KMS-11 (cell line): Measurements from ENCODE around the gene OXNAD1.

Source experiments
- H2AFZ ChIP-seq: fragments of 200-600 bp; sonication (generic); 2 replicates; pipeline ENCODE4 v1.6.1; 2016; ENCODE audit warnings: antibody characterized with exemption, mixed run types, low read depth
- H3K27ac ChIP-seq: fragments of 200-600 bp; sonication (generic); 2 replicates; pipeline ENCODE4 v1.6.1; 2016; ENCODE audit warnings: mild to moderate bottlenecking, mixed run types
- H3K27me3 ChIP-seq: fragments of 200-600 bp; sonication (generic); 2 replicates; pipeline ENCODE4 v1.6.1; 2017; ENCODE audit warnings: mild to moderate bottlenecking, low read depth, mixed run types, moderate library complexity; ENCODE audit not compliant: insufficient read depth
- H3K36me3 ChIP-seq: fragments of 200-600 bp; sonication (generic); 2 replicates; pipeline ENCODE4 v1.6.1; 2017; ENCODE audit warnings: mild to moderate bottlenecking, mixed run types; ENCODE audit not compliant: insufficient read depth
- H3K4me1 ChIP-seq: fragments of 200-600 bp; sonication (generic); 2 replicates; pipeline ENCODE4 v1.6.1; 2016; ENCODE audit warnings: mild to moderate bottlenecking, low read depth, mixed run types; ENCODE audit not compliant: poor library complexity, severe bottlenecking
- H3K4me2 ChIP-seq: fragments of 200-600 bp; sonication (generic); 2 replicates; pipeline ENCODE4 v1.7.0; 2016; ENCODE audit warnings: mild to moderate bottlenecking, mixed run types
- H3K4me3 ChIP-seq: fragments of 200-600 bp; sonication (generic); IDR thresholded peaks from 2 replicates; pipeline ENCODE4 v1.6.1; 2017; ENCODE audit warnings: low read depth, low read length, mixed read lengths; ENCODE audit not compliant: insufficient read depth
- H3K79me2 ChIP-seq: fragments of 200-600 bp; sonication (generic); 2 replicates; pipeline ENCODE4 v1.6.1; 2016; ENCODE audit warnings: low read depth, mixed run types; ENCODE audit not compliant: insufficient read depth
- H3K9ac ChIP-seq: fragments of 200-600 bp; sonication (generic); 2 replicates; pipeline ENCODE4 v1.6.1; 2016; ENCODE audit warnings: mild to moderate bottlenecking, mixed run types
- H4K20me1 ChIP-seq: fragments of 200-600 bp; sonication (generic); 2 replicates; pipeline ENCODE4 v1.6.1; 2016; ENCODE audit warnings: mild to moderate bottlenecking, mixed run types; ENCODE audit not compliant: insufficient read depth
- TF ChIP-seq, protein P1 (sequence below): fragments of 200-600 bp; sonication (generic); conservative IDR thresholded peaks from 2 replicates; pipeline ENCODE4 v1.6.1; 2017; ENCODE audit warnings: low read depth, mild to moderate bottlenecking, antibody characterized with exemption, low read length, moderate library complexity, mixed read lengths

The OXNAD1 gene

GRCh38 chr3:16302082-16302631 lies 37.1 kb downstream of the OXNAD1 start:
- H3K27ac ChIP-seq: peak overlapping the region; percentile 43; the same call in 1 of the 2 replicates
- H3K4me3 ChIP-seq: no peak overlapping the region
- no peaks in the 10 kb centered on the region for H3K79me2 ChIP-seq
- TF ChIP-seq, protein P1, sequence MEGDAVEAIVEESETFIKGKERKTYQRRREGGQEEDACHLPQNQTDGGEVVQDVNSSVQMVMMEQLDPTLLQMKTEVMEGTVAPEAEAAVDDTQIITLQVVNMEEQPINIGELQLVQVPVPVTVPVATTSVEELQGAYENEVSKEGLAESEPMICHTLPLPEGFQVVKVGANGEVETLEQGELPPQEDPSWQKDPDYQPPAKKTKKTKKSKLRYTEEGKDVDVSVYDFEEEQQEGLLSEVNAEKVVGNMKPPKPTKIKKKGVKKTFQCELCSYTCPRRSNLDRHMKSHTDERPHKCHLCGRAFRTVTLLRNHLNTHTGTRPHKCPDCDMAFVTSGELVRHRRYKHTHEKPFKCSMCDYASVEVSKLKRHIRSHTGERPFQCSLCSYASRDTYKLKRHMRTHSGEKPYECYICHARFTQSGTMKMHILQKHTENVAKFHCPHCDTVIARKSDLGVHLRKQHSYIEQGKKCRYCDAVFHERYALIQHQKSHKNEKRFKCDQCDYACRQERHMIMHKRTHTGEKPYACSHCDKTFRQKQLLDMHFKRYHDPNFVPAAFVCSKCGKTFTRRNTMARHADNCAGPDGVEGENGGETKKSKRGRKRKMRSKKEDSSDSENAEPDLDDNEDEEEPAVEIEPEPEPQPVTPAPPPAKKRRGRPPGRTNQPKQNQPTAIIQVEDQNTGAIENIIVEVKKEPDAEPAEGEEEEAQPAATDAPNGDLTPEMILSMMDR: no peak
- H3K4me2 ChIP-seq: peak overlapping the region; percentile 79
- H3K9ac ChIP-seq: no peak overlapping the region
- no peaks in the 10 kb centered on the region for H4K20me1 ChIP-seq
- H3K27me3 ChIP-seq: no peaks in the 10 kb centered on the region
- H2AFZ ChIP-seq: no peak overlapping the region
- no peaks in the 10 kb centered on the region; the same call in 1 of the 2 replicates for H3K36me3 ChIP-seq
- H3K4me1 ChIP-seq: peaks cover 53% of the 10 kb centered on the region

GRCh38 chr3:16303037-16303575 lies 38.1 kb downstream of the OXNAD1 start:
- Histone ChIP-seq H3K4me1 (peaks cover 53% of the 10 kb centered on the region), H3K36me3 (no peaks in the 10 kb centered on the region)

DNA sequence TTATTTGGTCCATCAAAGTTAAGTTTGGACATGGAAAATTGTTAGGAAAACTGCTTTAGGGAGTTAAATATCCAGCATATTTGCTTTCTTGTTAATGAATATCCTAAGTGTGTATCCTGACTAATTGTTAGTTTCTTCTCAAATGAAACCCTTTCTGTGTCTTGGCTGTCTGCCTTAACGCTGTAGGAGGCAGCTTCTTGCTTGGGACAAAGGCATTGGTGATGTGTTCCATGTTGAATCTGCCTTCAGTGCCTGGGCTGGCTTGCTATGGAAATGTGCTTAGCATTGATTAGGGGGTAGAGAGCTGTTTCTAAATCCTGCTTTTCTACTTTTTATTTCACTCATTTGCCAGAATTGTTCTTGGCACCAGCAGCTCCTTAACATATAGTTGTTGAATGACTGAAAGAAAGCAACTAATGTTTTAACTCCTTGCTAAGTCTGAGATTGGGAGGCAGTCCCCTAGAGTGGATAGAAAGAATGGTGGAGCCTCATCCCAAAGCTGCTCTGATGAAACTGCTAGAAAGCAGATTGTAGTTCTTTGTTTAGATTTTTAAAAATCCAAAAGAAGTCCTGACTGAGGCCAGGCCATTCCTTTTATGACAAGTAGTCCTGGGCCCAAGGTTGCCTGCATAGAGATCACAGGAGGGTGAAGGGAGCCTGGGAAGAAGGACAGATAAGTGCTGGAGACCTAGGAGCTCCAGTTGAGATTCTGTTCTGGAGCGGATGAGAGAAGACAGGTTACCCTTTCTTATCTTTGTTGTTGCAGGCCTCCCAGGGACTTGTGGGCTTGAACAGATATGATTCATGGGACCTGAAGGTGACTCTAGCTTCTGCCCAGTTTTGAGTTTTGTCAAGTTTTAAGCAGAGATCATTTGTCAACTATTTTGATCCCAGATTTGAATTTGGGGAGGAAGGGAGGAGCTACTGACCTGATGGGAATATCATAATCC lies 39.3 kb downstream of the OXNAD1 start:
- Histone ChIP-seq H3K27ac (no peak overlapping the region), H4K20me1 (no peaks in the 10 kb centered on the region), H3K4me3 (no peak overlapping the region), H3K4me2 (no peak overlapping the region), H3K4me1 (peaks cover 52% of the 10 kb centered on the region), H3K9ac (no peak overlapping the region), H2AFZ (no peak overlapping the region), H3K27me3 (no peaks in the 10 kb centered on the region), H3K79me2 (no peaks in the 10 kb centered on the region), H3K36me3 (no peaks in the 10 kb centered on the region)
- TF ChIP-seq, protein P1: no peak

More at GRCh38 chr3:16303037-16303575, 38.1 kb downstream of the OXNAD1 start:
- no peak overlapping the region for H2AFZ ChIP-seq
- TF ChIP-seq, protein P1: no peak
- peak overlapping the region; percentile 79; the same call in 1 of the 2 replicates for H3K4me2 ChIP-seq
- H3K79me2 ChIP-seq: no peaks in the 10 kb centered on the region
- no peak overlapping the region for H3K27ac ChIP-seq
- no peak overlapping the region for H3K4me3 ChIP-seq
- no peak overlapping the region for H3K9ac ChIP-seq
- H3K27me3 ChIP-seq: no peaks in the 10 kb centered on the region
- no peaks in the 10 kb centered on the region for H4K20me1 ChIP-seq

GRCh38 chr3:16305111-16305541 lies 40.1 kb downstream of the OXNAD1 start:
- Histone ChIP-seq H3K4me1 (peaks cover 50% of the 10 kb centered on the region), H3K27ac (no peak overlapping the region), H2AFZ (no peak overlapping the region), H3K79me2 (no peaks in the 10 kb centered on the region), H3K36me3 (no peaks in the 10 kb centered on the region), H3K4me3 (no peak overlapping the region), H3K27me3 (no peaks in the 10 kb centered on the region), H3K9ac (no peak overlapping the region), H4K20me1 (no peaks in the 10 kb centered on the region), H3K4me2 (no peak overlapping the region)
- TF ChIP-seq, protein P1: no peak
